Spleen (tissue), 11 donors: ENCODE data around the gene VSIG10L. TPM values are rescaled to one million over a fixed set of nuclear protein-coding genes. Genes with fewer than 3 reads are reported as not detected.

ENCODE experiments used
- DNase-seq: peaks from one replicate; pipeline ENCODE4 v3.0.0-alpha.2; 2020
- H3K27ac ChIP-seq, 8 donors: fragments of 200-600 bp; sonication (generic) in 7 of 8; 1 replicate in 4 of 8; 2 replicates in 4 of 8; pipeline versions ENCODE4 v1.5.0 to v1.8.0; 2016 to 2021; ENCODE audit warnings: inconsistent platforms in 4 of 8, mild to moderate bottlenecking in 4 of 8, moderate library complexity in 1 of 8
- H3K27me3 ChIP-seq, 7 donors: fragments of 200-600 bp; sonication (generic) in 6 of 7; replicated peaks in 1 of 7; 1 replicate in 4 of 7; 2 replicates in 3 of 7; pipeline versions ENCODE4 v1.5.0 to v1.8.0; 2016 to 2021; ENCODE audit warnings: inconsistent platforms in 3 of 7, mild to moderate bottlenecking in 1 of 7
- H3K36me3 ChIP-seq, 6 donors: fragments of 200-600 bp; sonication (generic) in 5 of 6; 1 replicate in 4 of 6; 2 replicates in 2 of 6; pipeline versions ENCODE4 v1.5.0 to v1.8.0; 2016 to 2021; ENCODE audit warnings: inconsistent platforms in 2 of 6
- H3K4me1 ChIP-seq, 6 donors: fragments of 200-600 bp; sonication (generic) in 5 of 6; 1 replicate in 3 of 6; 2 replicates in 3 of 6; pipeline versions ENCODE4 v1.5.0 to v1.8.0; 2016 to 2021; ENCODE audit warnings: inconsistent platforms in 3 of 6
- H3K4me3 ChIP-seq, 8 donors: fragments of 200-600 bp; sonication (generic) in 7 of 8; 1 replicate in 4 of 8; 2 replicates in 4 of 8; pipeline versions ENCODE4 v1.5.0 to v1.8.0; 2016 to 2021; ENCODE audit warnings: inconsistent platforms in 4 of 8, mild to moderate bottlenecking in 4 of 8, moderate library complexity in 2 of 8
- H3K9me3 ChIP-seq, 8 donors: fragments of 200-600 bp; sonication (generic) in 7 of 8; 1 replicate in 4 of 8; 2 replicates in 4 of 8; pipeline versions ENCODE4 v1.5.0 to v1.8.0; 2016 to 2021; ENCODE audit warnings: inconsistent platforms in 4 of 8
- POLR2A ChIP-seq, 3 donors: fragments of 450-650 bp; IDR thresholded peaks; one replicate each; pipeline ENCODE4 v1.5.1; 2017; ENCODE audit warnings: antibody characterized with exemption in 3 of 3, mild to moderate bottlenecking in 1 of 3
- POLR2AphosphoS5 ChIP-seq, 3 donors: sonication (generic); formaldehyde crosslinking; IDR thresholded peaks; one replicate each; pipeline ENCODE4 v1.5.1; 2017; ENCODE audit warnings: antibody characterized with exemption in 3 of 3
- WGBS, 5 donors: extraction: QIAGEN DNeasy Blood & Tissue Kit in 3 of 5; methylation state at CpG; one replicate each; pipeline versions ENCODE4 v1.1.5 to v1.1.7; 2013 to 2018; 5-methylcytosine and 5-hydroxymethylcytosine counted together
- intact Hi-C: fragments of 100-400 bp; cut with DNase I; formaldehyde crosslinking; loops from one replicate; pipeline ENCODE4 v1.15.0; 2023; ENCODE audit warnings: low total_unique reads
- polyA plus RNA-seq, 3 donors: library from polyadenylated mRNA; stranded (reverse); fragments of 200-250 nt; gene quantifications; one replicate each; pipeline ENCODE4 v1.2.1, GENCODE V29; 2013
- total RNA-seq, 7 donors: library from RNA; depleted of rRNA in 3 of 7; stranded (reverse); fragments of >200 nt in 3 of 7; fragmentation: NEBNext Ultra II Directional in 4 of 7; extraction: Animal tissue kit (Norgen Biotek cat#: 25700) in 4 of 7; gene quantifications; one replicate each; pipeline versions ENCODE4 v1.1.0 to v1.2.1, GENCODE V29; 2016 to 2021
- TF ChIP-seq, protein P1 (sequence below), 11 experiments: fragments of 200-600 bp in 7 of 11; fragments of 450-650 bp in 4 of 11; sonication (generic) in 4 of 11; IDR thresholded peaks in 8 of 11; conservative IDR thresholded peaks in 3 of 11; 1 replicate in 7 of 11; 2 replicates in 4 of 11; pipeline versions ENCODE4 v1.4.0 to v1.8.0; 2016 to 2021; ENCODE audit warnings: antibody characterized with exemption in 11 of 11, inconsistent platforms in 4 of 11, mild to moderate bottlenecking in 1 of 11
- donor health status: healthy with polysubstance abuse.
- donor health status: DM: no; HTN: no; CAD: no; lungs with moderate emphysema.
- donor health status: DM: no; HTN: no; CAD: no.
- donor health status: Bipolar disorder and iron deficiency.
- donor health status: healthy.
- donor health status: DM: no; HTN: no; CAD: no.
- donor health status: DM: yes; HTN: yes; CAD: no.

VSIG10L gene
- total and polyA plus RNA-seq, 10 donors = 1.1 to 2.6 (median 1.7) TPM

DNA sequence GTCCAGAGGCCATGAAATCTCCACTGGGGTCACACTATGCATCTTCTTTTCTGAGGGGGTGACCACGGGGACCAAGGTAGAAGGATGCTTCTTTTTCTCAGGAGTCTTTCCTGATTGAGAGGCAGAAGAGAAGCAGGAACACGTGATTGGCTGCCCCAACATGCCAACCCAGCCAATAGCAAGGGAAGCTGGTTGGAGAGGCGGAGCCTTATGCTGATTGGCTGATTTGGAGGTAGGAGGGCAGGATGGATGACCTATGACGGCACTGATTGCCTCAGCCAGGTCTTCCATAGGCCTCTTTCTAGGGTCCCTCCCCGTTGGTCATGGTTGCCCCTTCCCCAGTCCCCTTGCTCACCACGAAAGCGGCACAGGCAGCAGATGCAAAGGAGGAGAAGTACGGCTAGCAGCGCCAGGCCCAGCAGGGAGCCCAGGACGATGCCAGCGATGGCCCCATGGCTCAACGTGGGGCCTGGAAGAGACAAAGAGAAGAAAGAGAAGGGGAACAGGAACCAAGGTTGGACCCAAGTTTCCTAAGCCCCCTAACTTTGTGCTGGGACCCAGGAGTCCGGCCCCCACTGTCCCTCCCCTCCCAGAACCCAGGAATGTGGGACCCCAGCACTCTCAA is 8.0 kb downstream of the VSIG10L start:
- 83 to 95% (median 89%) methylated on average over 13 of the region's 13 CpGs for WGBS, 5 donors
- intact Hi-C loops = loop anchor here (5.0 kb wide), 1 partner anchor 328 kb away; no protein-coding TSS in a partner anchor
- Histone ChIP-seq H3K27me3 (peaks cover 0 to 19% (median 9%) of the 10 kb centered on the region in 7 donors), H3K4me1 (peaks cover 5 to 11% (median 8%) of the 10 kb centered on the region in 6 donors), H3K36me3 (peaks cover 0 to 15% (median 0%) of the 10 kb centered on the region in 6 donors), H3K4me3 (no peak overlapping the region), H3K27ac (no peak overlapping the region), H3K9me3 (peaks cover 0 to 8% (median 0%) of the 10 kb centered on the region in 8 donors)
- DNase-seq = no peak
- no peak for TF ChIP-seq POLR2AphosphoS5 (IDR thresholded peaks at IDR 0.05)
- TF ChIP-seq, protein P1, sequence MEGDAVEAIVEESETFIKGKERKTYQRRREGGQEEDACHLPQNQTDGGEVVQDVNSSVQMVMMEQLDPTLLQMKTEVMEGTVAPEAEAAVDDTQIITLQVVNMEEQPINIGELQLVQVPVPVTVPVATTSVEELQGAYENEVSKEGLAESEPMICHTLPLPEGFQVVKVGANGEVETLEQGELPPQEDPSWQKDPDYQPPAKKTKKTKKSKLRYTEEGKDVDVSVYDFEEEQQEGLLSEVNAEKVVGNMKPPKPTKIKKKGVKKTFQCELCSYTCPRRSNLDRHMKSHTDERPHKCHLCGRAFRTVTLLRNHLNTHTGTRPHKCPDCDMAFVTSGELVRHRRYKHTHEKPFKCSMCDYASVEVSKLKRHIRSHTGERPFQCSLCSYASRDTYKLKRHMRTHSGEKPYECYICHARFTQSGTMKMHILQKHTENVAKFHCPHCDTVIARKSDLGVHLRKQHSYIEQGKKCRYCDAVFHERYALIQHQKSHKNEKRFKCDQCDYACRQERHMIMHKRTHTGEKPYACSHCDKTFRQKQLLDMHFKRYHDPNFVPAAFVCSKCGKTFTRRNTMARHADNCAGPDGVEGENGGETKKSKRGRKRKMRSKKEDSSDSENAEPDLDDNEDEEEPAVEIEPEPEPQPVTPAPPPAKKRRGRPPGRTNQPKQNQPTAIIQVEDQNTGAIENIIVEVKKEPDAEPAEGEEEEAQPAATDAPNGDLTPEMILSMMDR (IDR thresholded peaks at IDR 0.05 in 8 of 11, conservative IDR thresholded peaks at IDR 0.05 in 3 of 11) = no peak
- no peak for TF ChIP-seq POLR2A (IDR thresholded peaks at IDR 0.05)

DNA sequence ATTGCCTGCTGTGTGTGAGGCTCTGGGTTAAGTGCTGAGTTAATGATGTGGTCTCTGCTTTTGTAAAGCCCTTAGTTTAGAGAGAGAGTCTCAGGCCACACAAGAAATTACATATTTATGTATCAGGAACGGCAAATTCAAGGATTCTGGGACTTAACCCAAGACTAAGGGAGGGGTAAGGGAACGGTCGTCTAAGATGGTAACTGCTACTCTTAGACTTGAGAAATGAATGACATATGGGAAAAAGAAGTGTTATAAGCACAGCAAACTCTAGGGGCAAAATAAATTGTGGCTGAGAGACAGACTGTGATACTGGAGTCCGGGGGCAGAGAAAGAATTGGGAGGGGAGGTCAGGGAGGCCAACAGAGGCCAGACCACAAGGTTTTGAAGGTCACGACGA is 10.2 kb downstream of the VSIG10L start:
- Histone ChIP-seq H3K27me3 (peaks cover 8 to 41% (median 32%) of the 10 kb centered on the region in 7 donors), H3K4me1 (peaks cover 0 to 19% (median 12%) of the 10 kb centered on the region in 6 donors), H3K27ac (no peak overlapping the region), H3K9me3 (peaks cover 0 to 8% (median 0%) of the 10 kb centered on the region in 8 donors), H3K4me3 (no peak overlapping the region), H3K36me3 (peaks cover 0 to 15% (median 0%) of the 10 kb centered on the region in 6 donors)
- intact Hi-C loops = loop anchor here (5.0 kb wide), 1 partner anchor 331 kb away; no protein-coding TSS in a partner anchor
- 86 to 92% (median 88%) methylated on average over 6 of the region's 6 CpGs for WGBS, 5 donors
- no peak for TF ChIP-seq POLR2A (IDR thresholded peaks at IDR 0.05)
- TF ChIP-seq, protein P1 (IDR thresholded peaks at IDR 0.05 in 8 of 11, conservative IDR thresholded peaks at IDR 0.05 in 3 of 11) = no peak
- no peak for DNase-seq

DNA sequence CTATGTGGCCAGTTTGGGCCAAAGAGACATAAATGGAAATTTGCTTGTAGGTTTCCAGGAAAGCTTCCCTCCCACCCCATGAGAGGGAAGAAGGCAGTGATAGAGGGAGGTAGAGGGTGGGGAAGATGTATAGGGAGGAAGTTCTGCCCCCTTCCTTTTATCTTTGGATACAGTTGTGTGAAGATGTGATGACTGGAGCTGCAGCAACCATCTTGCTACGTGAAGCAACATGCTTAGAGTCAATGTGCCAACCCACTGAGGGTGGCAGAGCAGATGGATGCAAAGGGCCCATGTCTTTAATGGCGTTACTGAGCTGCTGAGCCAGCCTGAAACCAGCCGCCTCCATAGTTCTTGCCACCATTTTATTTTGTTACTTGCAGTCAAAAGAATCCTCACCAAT is 10.7 kb downstream of the VSIG10L start:
- Histone ChIP-seq H3K4me1 (peaks cover 0 to 21% (median 14%) of the 10 kb centered on the region in 6 donors), H3K27ac (no peak overlapping the region), H3K36me3 (peaks cover 0 to 15% (median 0%) of the 10 kb centered on the region in 6 donors), H3K9me3 (peaks cover 0 to 8% (median 0%) of the 10 kb centered on the region in 8 donors), H3K4me3 (no peak overlapping the region), H3K27me3 (peaks cover 8 to 47% (median 37%) of the 10 kb centered on the region in 7 donors)
- TF ChIP-seq, protein P1 (IDR thresholded peaks at IDR 0.05 in 8 of 11, conservative IDR thresholded peaks at IDR 0.05 in 3 of 11) = no peak
- TF ChIP-seq POLR2AphosphoS5 (IDR thresholded peaks at IDR 0.05) = no peak
- peak; percentile 9 for DNase-seq
- WGBS, 5 donors = 59 to 79% (median 74%) methylated on average over 3 of the region's 3 CpGs
- intact Hi-C loops = loop anchor here (5.0 kb wide), 1 partner anchor 331 kb away; no protein-coding TSS in a partner anchor

DNA sequence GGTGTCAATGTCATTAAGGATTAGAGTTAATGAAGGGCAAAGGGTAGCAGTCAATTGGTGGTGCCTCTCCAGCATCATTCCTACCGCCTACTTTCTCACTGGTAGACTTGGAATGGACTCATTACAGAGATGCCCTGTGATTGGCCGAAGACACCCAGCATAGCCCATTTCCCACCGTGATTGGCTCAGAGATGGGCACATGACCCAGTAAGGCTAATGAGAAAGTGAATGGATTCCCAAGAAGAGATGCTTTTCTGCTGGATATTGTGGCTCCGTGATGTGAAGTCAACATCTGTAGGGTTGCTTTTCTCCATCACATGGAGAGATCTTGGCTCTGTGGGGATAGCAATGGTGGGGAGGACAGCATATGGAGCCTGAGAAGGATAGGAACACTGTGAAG is 11.6 kb downstream of the VSIG10L start:
- TF ChIP-seq POLR2AphosphoS5 (IDR thresholded peaks at IDR 0.05) = no peak
- TF ChIP-seq, protein P1 (IDR thresholded peaks at IDR 0.05 in 8 of 11, conservative IDR thresholded peaks at IDR 0.05 in 3 of 11) = no peak
- no peak for TF ChIP-seq POLR2A (IDR thresholded peaks at IDR 0.05)
- Histone ChIP-seq H3K27ac (no peak overlapping the region), H3K4me1 (peaks cover 0 to 21% (median 14%) of the 10 kb centered on the region in 6 donors), H3K27me3 (peaks cover 8 to 55% (median 43%) of the 10 kb centered on the region in 7 donors), H3K4me3 (no peak overlapping the region), H3K9me3 (peaks cover 0 to 8% (median 0%) of the 10 kb centered on the region in 8 donors), H3K36me3 (peaks cover 0 to 15% (median 0%) of the 10 kb centered on the region in 6 donors)
- DNase-seq = peak; percentile 4
- 94 to 96% (median 95%) methylated on average over 4 of the region's 4 CpGs for WGBS, 5 donors
- intact Hi-C loops = loop anchor here (5.0 kb wide), 1 partner anchor 332 kb away; no protein-coding TSS in a partner anchor
